Osteocyte (in vitro differentiated cells): ENCODE results near the gene MANSC1. TPM values are rescaled to one million over a fixed set of nuclear protein-coding genes. Genes with fewer than 3 reads are reported as not detected.

ENCODE experiments used
- DNase-seq: peaks from one replicate; pipeline ENCODE4 v3.0.0; 2021; ENCODE audit warnings: mixed read lengths; ENCODE audit not compliant: unreplicated experiment; ENCODE audit errors: extremely low spot score
- H3K27ac Mint-ChIP-seq: one replicate; pipeline ENCODE4 v1.8.0; 2021; ENCODE audit warnings: mild to moderate bottlenecking, mixed read lengths; ENCODE audit not compliant: unreplicated experiment
- H3K27me3 Mint-ChIP-seq: one replicate; pipeline ENCODE4 v1.8.0; 2021; ENCODE audit warnings: mixed read lengths; ENCODE audit not compliant: unreplicated experiment
- H3K36me3 Mint-ChIP-seq: one replicate; pipeline ENCODE4 v1.8.0; 2021; ENCODE audit warnings: mixed read lengths; ENCODE audit not compliant: unreplicated experiment
- H3K4me1 Mint-ChIP-seq: one replicate; pipeline ENCODE4 v1.8.0; 2021; ENCODE audit warnings: mixed read lengths; ENCODE audit not compliant: unreplicated experiment
- H3K4me3 Mint-ChIP-seq: one replicate; pipeline ENCODE4 v1.8.0; 2021; ENCODE audit warnings: mild to moderate bottlenecking, moderate library complexity, mixed read lengths; ENCODE audit not compliant: unreplicated experiment
- H3K9me3 Mint-ChIP-seq: one replicate; pipeline ENCODE4 v1.8.0; 2021; ENCODE audit warnings: mixed read lengths; ENCODE audit not compliant: unreplicated experiment
- total RNA-seq: library from RNA; stranded (reverse); gene quantifications from 2 replicates; pipeline ENCODE4 v1.2.1, GENCODE V29; 2021
- TF ChIP-seq, protein P1 (sequence below): fragments of 200-600 bp; sonication (generic); IDR thresholded peaks from 2 replicates; pipeline ENCODE4 v1.5.0; 2021; ENCODE audit warnings: antibody characterized with exemption, mild to moderate bottlenecking, moderate library complexity

Gene MANSC1
- total RNA-seq, 1 donor from 2014 or later, result 9.1 TPM

DNA sequence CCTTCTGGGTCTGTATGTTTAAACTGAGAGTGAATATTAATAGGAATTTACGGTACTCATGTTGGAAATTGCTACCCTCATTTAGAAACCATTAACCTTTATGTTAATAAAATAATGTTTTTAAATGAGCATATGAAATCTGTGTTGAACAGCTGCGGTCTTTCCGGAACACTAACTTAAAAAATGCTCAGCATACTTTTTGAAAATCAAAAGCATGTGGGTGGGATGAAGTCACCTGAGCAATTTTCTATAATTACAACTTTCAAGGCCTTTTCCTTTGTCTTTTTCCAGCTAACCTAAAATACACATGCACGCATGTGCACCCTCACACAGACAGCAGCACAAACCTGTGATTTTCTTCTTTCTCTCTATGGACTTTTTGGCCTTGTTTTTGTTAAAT is 46.7 kb upstream of the MANSC1 start:
- Mint-ChIP-seq H3K4me3 (no peak overlapping the region), H3K27me3 (no peaks in the 10 kb centered on the region), H3K27ac (no peak overlapping the region), H3K4me1 (peaks cover 20% of the 10 kb centered on the region), H3K36me3 (peaks cover 6% of the 10 kb centered on the region), H3K9me3 (no peaks in the 10 kb centered on the region)
- TF ChIP-seq, protein P1, sequence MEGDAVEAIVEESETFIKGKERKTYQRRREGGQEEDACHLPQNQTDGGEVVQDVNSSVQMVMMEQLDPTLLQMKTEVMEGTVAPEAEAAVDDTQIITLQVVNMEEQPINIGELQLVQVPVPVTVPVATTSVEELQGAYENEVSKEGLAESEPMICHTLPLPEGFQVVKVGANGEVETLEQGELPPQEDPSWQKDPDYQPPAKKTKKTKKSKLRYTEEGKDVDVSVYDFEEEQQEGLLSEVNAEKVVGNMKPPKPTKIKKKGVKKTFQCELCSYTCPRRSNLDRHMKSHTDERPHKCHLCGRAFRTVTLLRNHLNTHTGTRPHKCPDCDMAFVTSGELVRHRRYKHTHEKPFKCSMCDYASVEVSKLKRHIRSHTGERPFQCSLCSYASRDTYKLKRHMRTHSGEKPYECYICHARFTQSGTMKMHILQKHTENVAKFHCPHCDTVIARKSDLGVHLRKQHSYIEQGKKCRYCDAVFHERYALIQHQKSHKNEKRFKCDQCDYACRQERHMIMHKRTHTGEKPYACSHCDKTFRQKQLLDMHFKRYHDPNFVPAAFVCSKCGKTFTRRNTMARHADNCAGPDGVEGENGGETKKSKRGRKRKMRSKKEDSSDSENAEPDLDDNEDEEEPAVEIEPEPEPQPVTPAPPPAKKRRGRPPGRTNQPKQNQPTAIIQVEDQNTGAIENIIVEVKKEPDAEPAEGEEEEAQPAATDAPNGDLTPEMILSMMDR, result no peak
- DNase-seq, result no peak

DNA sequence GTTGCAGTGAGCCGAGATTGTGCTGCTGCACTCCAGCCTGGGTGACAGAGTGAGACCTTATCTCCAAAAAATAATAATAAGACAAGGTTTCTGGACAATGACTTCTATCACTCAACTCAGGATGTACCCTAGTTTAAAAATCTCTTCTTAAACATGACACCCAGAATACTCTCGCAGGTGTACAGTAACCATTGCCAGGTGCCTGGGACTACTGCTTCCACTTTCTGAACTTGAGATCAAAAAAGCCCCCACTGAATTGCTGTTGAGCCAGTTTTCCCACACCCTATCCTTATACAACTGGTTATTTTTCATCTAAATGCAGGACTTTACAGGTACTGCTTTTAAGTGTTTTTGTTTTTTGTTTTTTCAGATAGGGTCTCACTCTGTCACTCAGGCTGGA is 43.1 kb upstream of the MANSC1 start:
- Mint-ChIP-seq H3K36me3 (peaks cover 3% of the 10 kb centered on the region), H3K27ac (no peak overlapping the region), H3K9me3 (no peaks in the 10 kb centered on the region), H3K27me3 (no peaks in the 10 kb centered on the region), H3K4me3 (no peak overlapping the region), H3K4me1 (peaks cover 17% of the 10 kb centered on the region)
- TF ChIP-seq, protein P1, result no peak
- DNase-seq, result no peak

DNA sequence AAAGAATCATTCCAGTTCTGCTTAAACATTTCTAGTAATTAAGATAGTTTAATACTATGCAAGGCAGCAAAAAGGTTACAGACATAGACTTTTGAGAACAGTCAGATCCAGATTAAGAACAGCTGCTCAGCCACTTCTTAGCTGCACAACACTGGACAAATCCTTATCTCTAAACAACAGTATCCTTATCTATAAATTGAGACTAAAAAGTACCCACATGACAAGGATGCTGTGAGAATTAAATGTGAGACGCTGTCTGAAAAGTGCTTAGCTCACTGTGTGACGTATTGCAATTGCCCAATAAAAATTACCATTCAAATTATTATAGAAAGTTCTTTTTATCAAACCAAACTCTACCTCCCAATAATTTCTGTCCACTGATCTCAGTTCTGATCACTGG is 42.4 kb upstream of the MANSC1 start:
- no peaks in the 10 kb centered on the region for H3K9me3 Mint-ChIP-seq
- H3K4me3 Mint-ChIP-seq, result no peak overlapping the region
- H3K4me1 Mint-ChIP-seq, result peaks cover 15% of the 10 kb centered on the region
- H3K36me3 Mint-ChIP-seq, result peaks cover 3% of the 10 kb centered on the region
- H3K27ac Mint-ChIP-seq, result no peak overlapping the region
- no peaks in the 10 kb centered on the region for H3K27me3 Mint-ChIP-seq
- DNase-seq, result no peak
- TF ChIP-seq, protein P1, result no peak

DNA sequence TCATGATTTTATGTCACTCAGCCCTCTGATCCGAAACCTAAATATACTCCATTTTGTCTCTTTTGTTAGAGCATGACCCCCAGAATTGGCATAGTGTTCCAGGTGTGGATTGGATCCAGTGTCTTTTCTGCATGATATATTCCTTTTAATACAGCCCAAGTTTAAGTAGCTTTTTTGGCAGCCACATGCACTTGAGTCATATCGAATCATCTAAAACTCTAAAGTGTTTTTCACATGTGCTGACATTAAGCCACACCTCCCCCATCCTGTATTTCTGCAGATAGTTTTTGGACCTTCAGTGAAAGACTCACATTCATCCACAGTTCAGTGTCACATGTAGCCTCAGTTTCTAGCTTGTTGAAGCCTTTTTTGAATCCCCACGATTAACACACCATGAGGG is 37.5 kb upstream of the MANSC1 start:
- DNase-seq, result no peak
- Mint-ChIP-seq H3K4me3 (no peak overlapping the region), H3K4me1 (peaks cover 27% of the 10 kb centered on the region), H3K27me3 (no peaks in the 10 kb centered on the region), H3K27ac (no peak overlapping the region), H3K36me3 (peaks cover 8% of the 10 kb centered on the region), H3K9me3 (no peaks in the 10 kb centered on the region)
- TF ChIP-seq, protein P1, result no peak

DNA sequence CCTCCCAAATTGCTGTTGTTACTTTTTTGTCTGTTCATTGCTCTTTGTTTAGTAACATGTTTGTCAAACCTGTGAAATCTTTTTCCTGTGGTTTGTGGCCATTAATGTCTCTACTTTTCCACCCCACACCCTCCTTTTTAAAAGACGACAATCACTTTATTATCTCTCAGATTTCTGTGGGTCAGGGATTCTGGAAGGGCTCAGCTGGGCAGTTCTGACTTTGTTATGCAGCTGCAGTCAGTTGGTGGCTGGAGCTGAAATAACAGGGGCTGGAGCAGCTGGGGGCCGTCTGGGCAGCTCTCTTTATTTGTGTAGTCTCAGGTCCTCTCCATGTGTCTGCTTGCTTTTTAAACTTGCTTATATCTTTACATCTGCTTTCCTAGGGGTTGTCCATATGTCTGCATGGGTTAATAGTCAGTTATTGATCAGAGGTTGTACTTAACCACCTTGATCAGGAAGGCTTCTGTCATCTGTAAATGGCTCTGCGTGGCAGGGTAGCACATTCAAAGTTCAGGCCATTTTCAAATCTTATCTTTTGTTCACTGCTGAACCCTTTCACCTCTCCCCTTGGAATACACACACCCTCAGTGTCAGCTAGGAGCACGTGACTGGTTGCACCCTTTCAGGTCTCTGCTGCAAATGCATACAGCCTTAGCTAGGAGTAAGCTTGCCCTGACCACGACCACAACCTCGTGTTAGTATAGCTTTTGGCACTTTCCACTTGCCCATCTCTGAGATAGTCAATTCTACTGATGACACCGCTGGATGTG is 34.7 kb upstream of the MANSC1 start:
- H3K27me3 Mint-ChIP-seq, result no peaks in the 10 kb centered on the region
- no peak overlapping the region for H3K4me3 Mint-ChIP-seq
- TF ChIP-seq, protein P1, result no peak
- H3K9me3 Mint-ChIP-seq, result peaks cover 3% of the 10 kb centered on the region
- peaks cover 35% of the 10 kb centered on the region for H3K4me1 Mint-ChIP-seq
- no peak for DNase-seq
- H3K27ac Mint-ChIP-seq, result peak overlapping the region; percentile 59
- peaks cover 9% of the 10 kb centered on the region for H3K36me3 Mint-ChIP-seq
